ENCODE measurements around the gene BMF.

The BMF gene

GRCh38 chr15:40059821-40060220, 48.9 kb downstream of the BMF start:
- DNase-seq: no peak
- Histone ChIP-seq H3K27me3 (ENCODE audit: insufficient read depth, low read length, poor library complexity) (no peaks in the 10 kb centered on the region), H3K79me2 (ENCODE audit: control insufficient read depth, insufficient read depth, low read length) (no peaks in the 10 kb centered on the region), H3K56ac (ENCODE audit: low read length) (no peak overlapping the region), H3K9ac (ENCODE audit: low read length) (no peak overlapping the region), H3K4me2 (ENCODE audit: low read length) (no peak overlapping the region), H3K4ac (ENCODE audit: low read depth, low read length) (no peak overlapping the region), H4K5ac (ENCODE audit: low read length) (no peak overlapping the region), H3K4me3 (ENCODE audit: low read length) (no peak overlapping the region), H4K8ac (ENCODE audit: low read depth, low read length) (no peak overlapping the region), H2BK5ac (ENCODE audit: low read length) (no peak overlapping the region), H3K18ac (ENCODE audit: low read length) (no peak overlapping the region), H3K23ac (ENCODE audit: low read length) (no peak overlapping the region), H3K27ac (ENCODE audit: low read depth, low read length) (no peak overlapping the region), H2AK5ac (ENCODE audit: low read length) (no peak overlapping the region), H2BK120ac (ENCODE audit: low read depth, low read length) (no peak overlapping the region), H3K79me1 (ENCODE audit: low read length) (no peaks in the 10 kb centered on the region), H3K36me3 (ENCODE audit: control insufficient read depth, insufficient read depth, low read length) (no peaks in the 10 kb centered on the region), H2BK15ac (replicated peaks; ENCODE audit: low read depth) (no peak overlapping the region), H3K4me1 (ENCODE audit: control insufficient read depth, low read depth, low read length) (peaks cover 9% of the 10 kb centered on the region)
- no CpG with 5 or more reads among the region's 11 CpGs for WGBS (ENCODE audit: extremely low coverage, insufficient coverage, low lambda C conversion rate)

- no peak overlapping the region for H2BK120ac ChIP-seq (ENCODE audit: low read depth, low read length)
- H3K56ac ChIP-seq (ENCODE audit: low read length): no peak overlapping the region
- no peak overlapping the region for H3K9ac ChIP-seq (ENCODE audit: low read length)
- H3K27me3 ChIP-seq (ENCODE audit: insufficient read depth, low read length, poor library complexity): no peaks in the 10 kb centered on the region
- no peak overlapping the region for H3K18ac ChIP-seq (ENCODE audit: low read length)
- no peak overlapping the region for H3K23ac ChIP-seq (ENCODE audit: low read length)
- no peaks in the 10 kb centered on the region for H3K79me1 ChIP-seq (ENCODE audit: low read length)
- H3K79me2 ChIP-seq (ENCODE audit: control insufficient read depth, insufficient read depth, low read length): no peaks in the 10 kb centered on the region
- DNase-seq: no peak
- no peak overlapping the region for H2AK5ac ChIP-seq (ENCODE audit: low read length)
- no peaks in the 10 kb centered on the region for H3K36me3 ChIP-seq (ENCODE audit: control insufficient read depth, insufficient read depth, low read length)
- H3K4me1 ChIP-seq (ENCODE audit: control insufficient read depth, low read depth, low read length): peaks cover 2% of the 10 kb centered on the region
- no peak overlapping the region for H4K8ac ChIP-seq (ENCODE audit: low read depth, low read length)
- no CpG with 5 or more reads among the region's 3 CpGs for WGBS (ENCODE audit: extremely low coverage, insufficient coverage, low lambda C conversion rate)
- no peak overlapping the region for H3K4ac ChIP-seq (ENCODE audit: low read depth, low read length)
- no peak overlapping the region for H4K5ac ChIP-seq (ENCODE audit: low read length)
- H3K4me2 ChIP-seq (ENCODE audit: low read length): no peak overlapping the region
- no peak overlapping the region for H3K27ac ChIP-seq (ENCODE audit: low read depth, low read length)
- H2BK15ac ChIP-seq (replicated peaks; ENCODE audit: low read depth): no peak overlapping the region
- no peak overlapping the region for H2BK5ac ChIP-seq (ENCODE audit: low read length)
- H3K4me3 ChIP-seq (ENCODE audit: low read length): no peak overlapping the region
Observed at GRCh38 chr15:40058476-40059140, 50.1 kb downstream of the BMF start.

- no peak overlapping the region for H2AK5ac ChIP-seq (ENCODE audit: low read length)
- no peak overlapping the region for H4K5ac ChIP-seq (ENCODE audit: low read length)
- H3K4me1 ChIP-seq (ENCODE audit: control insufficient read depth, low read depth, low read length): no peaks in the 10 kb centered on the region
- no peak overlapping the region for H3K27ac ChIP-seq (ENCODE audit: low read depth, low read length)
- H3K4me2 ChIP-seq (ENCODE audit: low read length): no peak overlapping the region
- no peaks in the 10 kb centered on the region for H3K27me3 ChIP-seq (ENCODE audit: insufficient read depth, low read length, poor library complexity)
- no peak overlapping the region for H3K4me3 ChIP-seq (ENCODE audit: low read length)
- H2BK120ac ChIP-seq (ENCODE audit: low read depth, low read length): no peak overlapping the region
- H3K4ac ChIP-seq (ENCODE audit: low read depth, low read length): no peak overlapping the region
- H3K18ac ChIP-seq (ENCODE audit: low read length): no peak overlapping the region
- peak; percentile 67 for DNase-seq
- H3K9ac ChIP-seq (ENCODE audit: low read length): no peak overlapping the region
- H4K8ac ChIP-seq (ENCODE audit: low read depth, low read length): no peak overlapping the region
- no CpG with 5 or more reads among the region's 14 CpGs for WGBS (ENCODE audit: extremely low coverage, insufficient coverage, low lambda C conversion rate)
- H3K79me1 ChIP-seq (ENCODE audit: low read length): no peaks in the 10 kb centered on the region
- no peak overlapping the region for H3K23ac ChIP-seq (ENCODE audit: low read length)
- no peak overlapping the region for H3K56ac ChIP-seq (ENCODE audit: low read length)
- H3K36me3 ChIP-seq (ENCODE audit: control insufficient read depth, insufficient read depth, low read length): no peaks in the 10 kb centered on the region
- H2BK15ac ChIP-seq (replicated peaks; ENCODE audit: low read depth): no peak overlapping the region
- no peaks in the 10 kb centered on the region for H3K79me2 ChIP-seq (ENCODE audit: control insufficient read depth, insufficient read depth, low read length)
- no peak overlapping the region for H2BK5ac ChIP-seq (ENCODE audit: low read length)
Observed at GRCh38 chr15:40055576-40056293, 52.9 kb downstream of the BMF start.

GRCh38 chr15:40054855-40055575, 53.7 kb downstream of the BMF start:
- Histone ChIP-seq H3K79me2 (ENCODE audit: control insufficient read depth, insufficient read depth, low read length) (no peaks in the 10 kb centered on the region), H3K36me3 (ENCODE audit: control insufficient read depth, insufficient read depth, low read length) (no peaks in the 10 kb centered on the region), H3K27me3 (ENCODE audit: insufficient read depth, low read length, poor library complexity) (no peaks in the 10 kb centered on the region), H3K56ac (ENCODE audit: low read length) (no peak overlapping the region), H3K4me1 (ENCODE audit: control insufficient read depth, low read depth, low read length) (no peaks in the 10 kb centered on the region), H4K8ac (ENCODE audit: low read depth, low read length) (no peak overlapping the region), H4K5ac (ENCODE audit: low read length) (no peak overlapping the region), H2BK5ac (ENCODE audit: low read length) (no peak overlapping the region), H2BK120ac (ENCODE audit: low read depth, low read length) (no peak overlapping the region), H3K27ac (ENCODE audit: low read depth, low read length) (no peak overlapping the region), H2AK5ac (ENCODE audit: low read length) (no peak overlapping the region), H3K79me1 (ENCODE audit: low read length) (no peaks in the 10 kb centered on the region), H3K4ac (ENCODE audit: low read depth, low read length) (no peak overlapping the region), H3K18ac (ENCODE audit: low read length) (no peak overlapping the region), H3K9ac (ENCODE audit: low read length) (no peak overlapping the region), H3K23ac (ENCODE audit: low read length) (no peak overlapping the region), H3K4me3 (ENCODE audit: low read length) (no peak overlapping the region), H2BK15ac (replicated peaks; ENCODE audit: low read depth) (no peak overlapping the region), H3K4me2 (ENCODE audit: low read length) (no peak overlapping the region)
- DNase-seq: no peak
- no CpG with 5 or more reads among the region's 6 CpGs for WGBS (ENCODE audit: extremely low coverage, insufficient coverage, low lambda C conversion rate)

GRCh38 chr15:40054605-40054854, 54.1 kb downstream of the BMF start:
- DNase-seq: no peak
- Histone ChIP-seq H3K4me1 (ENCODE audit: control insufficient read depth, low read depth, low read length) (no peaks in the 10 kb centered on the region), H3K4ac (ENCODE audit: low read depth, low read length) (no peak overlapping the region), H3K9ac (ENCODE audit: low read length) (no peak overlapping the region), H3K4me2 (ENCODE audit: low read length) (no peak overlapping the region), H2AK5ac (ENCODE audit: low read length) (no peak overlapping the region), H2BK5ac (ENCODE audit: low read length) (no peak overlapping the region), H3K4me3 (ENCODE audit: low read length) (no peak overlapping the region), H3K27ac (ENCODE audit: low read depth, low read length) (no peak overlapping the region), H3K36me3 (ENCODE audit: control insufficient read depth, insufficient read depth, low read length) (no peaks in the 10 kb centered on the region), H3K79me2 (ENCODE audit: control insufficient read depth, insufficient read depth, low read length) (no peaks in the 10 kb centered on the region), H4K5ac (ENCODE audit: low read length) (no peak overlapping the region), H3K27me3 (ENCODE audit: insufficient read depth, low read length, poor library complexity) (no peaks in the 10 kb centered on the region), H3K56ac (ENCODE audit: low read length) (no peak overlapping the region), H4K8ac (ENCODE audit: low read depth, low read length) (no peak overlapping the region), H2BK120ac (ENCODE audit: low read depth, low read length) (no peak overlapping the region), H3K23ac (ENCODE audit: low read length) (no peak overlapping the region), H2BK15ac (replicated peaks; ENCODE audit: low read depth) (no peak overlapping the region), H3K18ac (ENCODE audit: low read length) (no peak overlapping the region), H3K79me1 (ENCODE audit: low read length) (no peaks in the 10 kb centered on the region)
- no CpG with 5 or more reads among the region's 3 CpGs for WGBS (ENCODE audit: extremely low coverage, insufficient coverage, low lambda C conversion rate)
